K562 (cell line): ENCODE results near the gene CCT4. TPM values are rescaled to one million over a fixed set of nuclear protein-coding genes. Genes with fewer than 3 reads are reported as not detected.

Experiments used
- CREB5 ChIP-seq: fragments of 250-450 bp; sonication (Bioruptor Pico); IDR thresholded peaks from 2 replicates; pipeline ENCODE4 v1.5.0; 2020; ENCODE audit warnings: mild to moderate bottlenecking
- EHMT2 ChIP-seq: fragments of 450-650 bp; IDR thresholded peaks from 2 replicates; pipeline ENCODE4 v1.6.1; 2018; ENCODE audit warnings: antibody characterized with exemption
- ELF4 ChIP-seq: fragments of 450-650 bp; formaldehyde crosslinking; IDR thresholded peaks from 2 replicates; pipeline ENCODE4 v1.4.0; 2022; ENCODE audit warnings: missing genetic modification characterization
- PHB ChIP-seq: fragments of 250-450 bp; sonication (Bioruptor Pico); IDR thresholded peaks from 2 replicates; pipeline ENCODE4 v1.5.0; 2021
- SETDB1 ChIP-seq: IDR thresholded peaks from one replicate; pipeline ENCODE4 v1.6.1; 2012; ENCODE audit warnings: low read length, control low read depth, inconsistent platforms
- polyA plus RNA-seq, 8 experiments: library from polyadenylated mRNA; depleted of rRNA in 4 of 8; stranded (reverse) in 5 of 8; unstranded in 3 of 8; fragments of >200 nt; fragmentation: Nextera tagmentation in 2 of 8; fragmentation: Illumina TruSeq in 1 of 8; extraction: Ambion mirVana in 2 of 8; extraction: Trizol in 1 of 8; gene quantifications; 2 replicates each; pipeline versions ENCODE4 v1.2.1 to v1.2.3, GENCODE V29; 2011 to 2014; ENCODE audit warnings: inconsistent platforms in 1 of 8, missing spikeins in 1 of 8
- total RNA-seq, 7 experiments: library from RNA; depleted of rRNA in 6 of 7; stranded (reverse); fragments of >200 nt in 6 of 7; fragmentation: Illumina TruSeq in 2 of 7; extraction: Trizol in 2 of 7; gene quantifications; 2 replicates each; pipeline versions ENCODE4 v1.2.1 to v1.2.3, GENCODE V29; 2011 to 2021; ENCODE audit warnings: low replicate concordance in 1 of 7
- TF ChIP-seq, protein P1 (sequence below), 2 experiments: fragments of 450-650 bp; IDR thresholded peaks; 2 replicates each; pipeline ENCODE4 v1.6.1; 2018; ENCODE audit warnings: mild to moderate bottlenecking in 2 of 2, low read depth in 1 of 2; ENCODE audit not compliant: partially characterized antibody in 2 of 2
- TF ChIP-seq, protein P2 (sequence below): sonication (generic); formaldehyde crosslinking; IDR thresholded peaks from 2 replicates; pipeline ENCODE4 v1.8.0; 2022; ENCODE audit warnings: missing genetic modification reagents, mild to moderate bottlenecking, borderline replicate concordance
- TF ChIP-seq, protein P3 (sequence below): fragments of 250-450 bp; sonication (Bioruptor Pico); IDR thresholded peaks from 2 replicates; pipeline ENCODE4 v1.4.0; 2020; ENCODE audit warnings: mild to moderate bottlenecking, moderate library complexity
- TF ChIP-seq, protein P4 (sequence below): sonication (generic); formaldehyde crosslinking; IDR thresholded peaks from 2 replicates; pipeline ENCODE4 v1.8.0; 2022; ENCODE audit warnings: missing genetic modification reagents, mild to moderate bottlenecking, borderline replicate concordance

Gene CCT4
- total and polyA plus RNA-seq, 9 of the 15 experiments (the other 6 are each of a cell fraction or from before 2014, with no cell fraction given): 101 to 368 (median 303) TPM

DNA sequence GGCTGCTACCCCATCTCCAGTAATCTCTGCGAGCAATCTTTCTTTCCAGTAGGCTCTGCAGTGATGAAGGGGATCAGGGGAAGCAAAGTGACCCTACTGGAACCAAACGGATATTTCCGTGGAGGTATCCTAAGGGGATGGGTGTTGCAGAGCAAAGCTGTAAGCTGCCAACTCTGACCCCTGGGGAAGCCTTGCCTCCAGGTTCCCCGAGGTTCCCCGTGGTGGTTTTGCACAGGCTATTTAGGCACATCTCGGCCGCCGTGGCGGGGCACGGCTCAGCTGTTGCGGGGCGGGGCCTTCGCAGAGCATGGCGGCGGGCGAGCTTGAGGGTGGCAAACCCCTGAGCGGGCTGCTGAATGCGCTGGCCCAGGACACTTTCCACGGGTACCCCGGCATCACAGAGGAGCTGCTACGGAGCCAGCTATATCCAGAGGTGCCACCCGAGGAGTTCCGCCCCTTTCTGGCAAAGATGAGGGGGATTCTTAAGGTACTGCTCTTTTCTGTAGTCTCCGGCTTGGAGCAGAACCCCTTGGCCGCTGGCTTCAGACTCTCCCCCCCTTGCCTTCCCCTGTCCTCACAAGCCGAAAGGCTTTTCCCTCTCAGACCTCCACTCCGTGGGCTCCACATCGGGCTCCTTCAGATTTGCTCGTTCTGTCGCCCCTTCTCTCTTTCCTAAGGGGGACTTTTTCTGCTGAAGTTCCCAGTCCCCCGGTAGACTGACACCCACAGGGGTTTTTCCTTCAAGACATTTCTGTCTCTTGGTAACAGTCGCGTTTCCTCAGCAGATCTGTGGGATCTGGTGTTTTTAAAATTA is 17.1 kb upstream of the CCT4 start, which contains the start of gene COMMD1 (continued):
- TF ChIP-seq, protein P1, sequence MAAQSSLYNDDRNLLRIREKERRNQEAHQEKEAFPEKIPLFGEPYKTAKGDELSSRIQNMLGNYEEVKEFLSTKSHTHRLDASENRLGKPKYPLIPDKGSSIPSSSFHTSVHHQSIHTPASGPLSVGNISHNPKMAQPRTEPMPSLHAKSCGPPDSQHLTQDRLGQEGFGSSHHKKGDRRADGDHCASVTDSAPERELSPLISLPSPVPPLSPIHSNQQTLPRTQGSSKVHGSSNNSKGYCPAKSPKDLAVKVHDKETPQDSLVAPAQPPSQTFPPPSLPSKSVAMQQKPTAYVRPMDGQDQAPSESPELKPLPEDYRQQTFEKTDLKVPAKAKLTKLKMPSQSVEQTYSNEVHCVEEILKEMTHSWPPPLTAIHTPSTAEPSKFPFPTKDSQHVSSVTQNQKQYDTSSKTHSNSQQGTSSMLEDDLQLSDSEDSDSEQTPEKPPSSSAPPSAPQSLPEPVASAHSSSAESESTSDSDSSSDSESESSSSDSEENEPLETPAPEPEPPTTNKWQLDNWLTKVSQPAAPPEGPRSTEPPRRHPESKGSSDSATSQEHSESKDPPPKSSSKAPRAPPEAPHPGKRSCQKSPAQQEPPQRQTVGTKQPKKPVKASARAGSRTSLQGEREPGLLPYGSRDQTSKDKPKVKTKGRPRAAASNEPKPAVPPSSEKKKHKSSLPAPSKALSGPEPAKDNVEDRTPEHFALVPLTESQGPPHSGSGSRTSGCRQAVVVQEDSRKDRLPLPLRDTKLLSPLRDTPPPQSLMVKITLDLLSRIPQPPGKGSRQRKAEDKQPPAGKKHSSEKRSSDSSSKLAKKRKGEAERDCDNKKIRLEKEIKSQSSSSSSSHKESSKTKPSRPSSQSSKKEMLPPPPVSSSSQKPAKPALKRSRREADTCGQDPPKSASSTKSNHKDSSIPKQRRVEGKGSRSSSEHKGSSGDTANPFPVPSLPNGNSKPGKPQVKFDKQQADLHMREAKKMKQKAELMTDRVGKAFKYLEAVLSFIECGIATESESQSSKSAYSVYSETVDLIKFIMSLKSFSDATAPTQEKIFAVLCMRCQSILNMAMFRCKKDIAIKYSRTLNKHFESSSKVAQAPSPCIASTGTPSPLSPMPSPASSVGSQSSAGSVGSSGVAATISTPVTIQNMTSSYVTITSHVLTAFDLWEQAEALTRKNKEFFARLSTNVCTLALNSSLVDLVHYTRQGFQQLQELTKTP (IDR thresholded peaks at IDR 0.05; ENCODE audit: low read depth in 1 of 2, partially characterized antibody in 2 of 2): peak in 1 of 2 experiments; percentile 32
- TF ChIP-seq, protein P2, sequence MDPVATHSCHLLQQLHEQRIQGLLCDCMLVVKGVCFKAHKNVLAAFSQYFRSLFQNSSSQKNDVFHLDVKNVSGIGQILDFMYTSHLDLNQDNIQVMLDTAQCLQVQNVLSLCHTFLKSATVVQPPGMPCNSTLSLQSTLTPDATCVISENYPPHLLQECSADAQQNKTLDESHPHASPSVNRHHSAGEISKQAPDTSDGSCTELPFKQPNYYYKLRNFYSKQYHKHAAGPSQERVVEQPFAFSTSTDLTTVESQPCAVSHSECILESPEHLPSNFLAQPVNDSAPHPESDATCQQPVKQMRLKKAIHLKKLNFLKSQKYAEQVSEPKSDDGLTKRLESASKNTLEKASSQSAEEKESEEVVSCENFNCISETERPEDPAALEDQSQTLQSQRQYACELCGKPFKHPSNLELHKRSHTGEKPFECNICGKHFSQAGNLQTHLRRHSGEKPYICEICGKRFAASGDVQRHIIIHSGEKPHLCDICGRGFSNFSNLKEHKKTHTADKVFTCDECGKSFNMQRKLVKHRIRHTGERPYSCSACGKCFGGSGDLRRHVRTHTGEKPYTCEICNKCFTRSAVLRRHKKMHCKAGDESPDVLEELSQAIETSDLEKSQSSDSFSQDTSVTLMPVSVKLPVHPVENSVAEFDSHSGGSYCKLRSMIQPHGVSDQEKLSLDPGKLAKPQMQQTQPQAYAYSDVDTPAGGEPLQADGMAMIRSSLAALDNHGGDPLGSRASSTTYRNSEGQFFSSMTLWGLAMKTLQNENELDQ (CRISPR knock-in tag): no peak
- TF ChIP-seq CREB5: no peak
- TF ChIP-seq, protein P3, sequence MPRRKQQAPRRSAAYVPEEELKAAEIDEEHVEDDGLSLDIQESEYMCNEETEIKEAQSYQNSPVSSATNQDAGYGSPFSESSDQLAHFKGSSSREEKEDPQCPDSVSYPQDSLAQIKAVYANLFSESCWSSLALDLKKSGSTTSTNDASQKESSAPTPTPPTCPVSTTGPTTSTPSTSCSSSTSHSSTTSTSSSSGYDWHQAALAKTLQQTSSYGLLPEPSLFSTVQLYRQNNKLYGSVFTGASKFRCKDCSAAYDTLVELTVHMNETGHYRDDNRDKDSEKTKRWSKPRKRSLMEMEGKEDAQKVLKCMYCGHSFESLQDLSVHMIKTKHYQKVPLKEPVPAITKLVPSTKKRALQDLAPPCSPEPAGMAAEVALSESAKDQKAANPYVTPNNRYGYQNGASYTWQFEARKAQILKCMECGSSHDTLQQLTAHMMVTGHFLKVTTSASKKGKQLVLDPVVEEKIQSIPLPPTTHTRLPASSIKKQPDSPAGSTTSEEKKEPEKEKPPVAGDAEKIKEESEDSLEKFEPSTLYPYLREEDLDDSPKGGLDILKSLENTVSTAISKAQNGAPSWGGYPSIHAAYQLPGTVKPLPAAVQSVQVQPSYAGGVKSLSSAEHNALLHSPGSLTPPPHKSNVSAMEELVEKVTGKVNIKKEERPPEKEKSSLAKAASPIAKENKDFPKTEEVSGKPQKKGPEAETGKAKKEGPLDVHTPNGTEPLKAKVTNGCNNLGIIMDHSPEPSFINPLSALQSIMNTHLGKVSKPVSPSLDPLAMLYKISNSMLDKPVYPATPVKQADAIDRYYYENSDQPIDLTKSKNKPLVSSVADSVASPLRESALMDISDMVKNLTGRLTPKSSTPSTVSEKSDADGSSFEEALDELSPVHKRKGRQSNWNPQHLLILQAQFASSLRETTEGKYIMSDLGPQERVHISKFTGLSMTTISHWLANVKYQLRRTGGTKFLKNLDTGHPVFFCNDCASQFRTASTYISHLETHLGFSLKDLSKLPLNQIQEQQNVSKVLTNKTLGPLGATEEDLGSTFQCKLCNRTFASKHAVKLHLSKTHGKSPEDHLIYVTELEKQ (CRISPR knock-in tag): no peak
- no peak for TF ChIP-seq SETDB1
- TF ChIP-seq, protein P4, sequence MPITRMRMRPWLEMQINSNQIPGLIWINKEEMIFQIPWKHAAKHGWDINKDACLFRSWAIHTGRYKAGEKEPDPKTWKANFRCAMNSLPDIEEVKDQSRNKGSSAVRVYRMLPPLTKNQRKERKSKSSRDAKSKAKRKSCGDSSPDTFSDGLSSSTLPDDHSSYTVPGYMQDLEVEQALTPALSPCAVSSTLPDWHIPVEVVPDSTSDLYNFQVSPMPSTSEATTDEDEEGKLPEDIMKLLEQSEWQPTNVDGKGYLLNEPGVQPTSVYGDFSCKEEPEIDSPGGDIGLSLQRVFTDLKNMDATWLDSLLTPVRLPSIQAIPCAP (CRISPR knock-in tag): no peak
- no peak for TF ChIP-seq PHB (CRISPR knock-in tag)
- no peak for TF ChIP-seq ELF4 (CRISPR knock-in tag)
- no peak for TF ChIP-seq EHMT2
